ENCODE results near the gene LIMCH1.
"Not testable (repeated sequence)": the region's sequence is repeated elsewhere in the genome, so short reads cannot be mapped to it uniquely, and the experiment has no call there.

The LIMCH1 gene

GRCh38 chr4:41622787-41623186 is 84.8 kb downstream of the LIMCH1 start:
- H3K9me3 Mint-ChIP-seq, result peaks cover 3% of the 10 kb centered on the region
- no peaks in the 10 kb centered on the region for H3K27me3 Mint-ChIP-seq
- H3K27ac Mint-ChIP-seq, result no peak overlapping the region
- no peaks in the 10 kb centered on the region for H3K4me1 Mint-ChIP-seq (ENCODE audit: low read depth)
- no peak overlapping the region for H3K4me3 Mint-ChIP-seq
- H3K36me3 Mint-ChIP-seq (ENCODE audit: low read depth), result no peaks in the 10 kb centered on the region

GRCh38 chr4:41624765-41625164 is 86.8 kb downstream of the LIMCH1 start:
- H3K27me3 Mint-ChIP-seq, result no peaks in the 10 kb centered on the region
- H3K9me3 Mint-ChIP-seq, result no peaks in the 10 kb centered on the region
- no peaks in the 10 kb centered on the region for H3K36me3 Mint-ChIP-seq (ENCODE audit: low read depth)
- no peak overlapping the region for H3K27ac Mint-ChIP-seq
- H3K4me1 Mint-ChIP-seq (ENCODE audit: low read depth), result no peaks in the 10 kb centered on the region
- no peak overlapping the region for H3K4me3 Mint-ChIP-seq

- no peaks in the 10 kb centered on the region for H3K9me3 Mint-ChIP-seq
- no peaks in the 10 kb centered on the region for H3K36me3 Mint-ChIP-seq (ENCODE audit: low read depth)
- no peak overlapping the region for H3K4me3 Mint-ChIP-seq
- H3K4me1 Mint-ChIP-seq (ENCODE audit: low read depth), result no peaks in the 10 kb centered on the region
- no peaks in the 10 kb centered on the region for H3K27me3 Mint-ChIP-seq
- no peak overlapping the region for H3K27ac Mint-ChIP-seq
Observed at GRCh38 chr4:41625531-41625930, 87.6 kb downstream of the LIMCH1 start.

- Mint-ChIP-seq H3K9me3 (no peaks in the 10 kb centered on the region), H3K27me3 (no peaks in the 10 kb centered on the region), H3K36me3 (ENCODE audit: low read depth) (no peaks in the 10 kb centered on the region), H3K4me3 (no peak overlapping the region), H3K27ac (no peak overlapping the region), H3K4me1 (ENCODE audit: low read depth) (no peaks in the 10 kb centered on the region)
Observed at GRCh38 chr4:41628936-41629335, 91.0 kb downstream of the LIMCH1 start.

GRCh38 chr4:41631523-41631922 is 93.6 kb downstream of the LIMCH1 start:
- no peaks in the 10 kb centered on the region for H3K36me3 Mint-ChIP-seq (ENCODE audit: low read depth)
- no peak overlapping the region for H3K27ac Mint-ChIP-seq
- no peaks in the 10 kb centered on the region for H3K4me1 Mint-ChIP-seq (ENCODE audit: low read depth)
- no peak overlapping the region for H3K4me3 Mint-ChIP-seq
- no peaks in the 10 kb centered on the region for H3K9me3 Mint-ChIP-seq
- H3K27me3 Mint-ChIP-seq, result no peaks in the 10 kb centered on the region

- Mint-ChIP-seq H3K36me3 (ENCODE audit: low read depth) (no peaks in the 10 kb centered on the region), H3K4me1 (ENCODE audit: low read depth) (no peaks in the 10 kb centered on the region), H3K27me3 (peaks cover 2% of the 10 kb centered on the region), H3K27ac (no peak overlapping the region), H3K4me3 (no peak overlapping the region), H3K9me3 (no peaks in the 10 kb centered on the region)
Observed at GRCh38 chr4:41632481-41633073, 94.6 kb downstream of the LIMCH1 start.

- H3K36me3 Mint-ChIP-seq (ENCODE audit: low read depth), result no peaks in the 10 kb centered on the region
- H3K4me3 Mint-ChIP-seq, result no peak overlapping the region
- H3K4me1 Mint-ChIP-seq (ENCODE audit: low read depth), result no peaks in the 10 kb centered on the region
- H3K27ac Mint-ChIP-seq, result no peak overlapping the region
- H3K27me3 Mint-ChIP-seq, result peaks cover 5% of the 10 kb centered on the region
- H3K9me3 Mint-ChIP-seq, result no peaks in the 10 kb centered on the region
Observed at GRCh38 chr4:41633321-41633720, 95.4 kb downstream of the LIMCH1 start.

GRCh38 chr4:41635441-41635840 is 97.5 kb downstream of the LIMCH1 start:
- Mint-ChIP-seq H3K36me3 (ENCODE audit: low read depth) (no peaks in the 10 kb centered on the region), H3K27me3 (peaks cover 5% of the 10 kb centered on the region), H3K4me1 (ENCODE audit: low read depth) (no peaks in the 10 kb centered on the region), H3K27ac (no peak overlapping the region), H3K9me3 (no peaks in the 10 kb centered on the region), H3K4me3 (no peak overlapping the region)

- Mint-ChIP-seq H3K36me3 (ENCODE audit: low read depth) (no peaks in the 10 kb centered on the region), H3K27ac (no peak overlapping the region), H3K4me3 (no peak overlapping the region), H3K4me1 (ENCODE audit: low read depth) (no peaks in the 10 kb centered on the region), H3K9me3 (no peaks in the 10 kb centered on the region), H3K27me3 (peaks cover 15% of the 10 kb centered on the region)
Observed at GRCh38 chr4:41638203-41638602, 100.2 kb downstream of the LIMCH1 start.

- Mint-ChIP-seq H3K27ac (no peak overlapping the region), H3K36me3 (ENCODE audit: low read depth) (no peaks in the 10 kb centered on the region), H3K27me3 (peaks cover 16% of the 10 kb centered on the region), H3K9me3 (no peaks in the 10 kb centered on the region), H3K4me1 (ENCODE audit: low read depth) (no peaks in the 10 kb centered on the region), H3K4me3 (no peak overlapping the region)
Observed at GRCh38 chr4:41638866-41639265, 100.9 kb downstream of the LIMCH1 start.

GRCh38 chr4:41639291-41639690 is 101.3 kb downstream of the LIMCH1 start:
- H3K9me3 Mint-ChIP-seq, result no peaks in the 10 kb centered on the region
- H3K4me1 Mint-ChIP-seq (ENCODE audit: low read depth), result no peaks in the 10 kb centered on the region
- no peaks in the 10 kb centered on the region for H3K36me3 Mint-ChIP-seq (ENCODE audit: low read depth)
- peaks cover 19% of the 10 kb centered on the region for H3K27me3 Mint-ChIP-seq
- H3K27ac Mint-ChIP-seq, result no peak overlapping the region
- no peak overlapping the region for H3K4me3 Mint-ChIP-seq

GRCh38 chr4:41640906-41641305 is 102.9 kb downstream of the LIMCH1 start:
- H3K36me3 Mint-ChIP-seq (ENCODE audit: low read depth), result no peaks in the 10 kb centered on the region
- H3K9me3 Mint-ChIP-seq, result no peaks in the 10 kb centered on the region
- no peak overlapping the region for H3K4me3 Mint-ChIP-seq
- H3K27me3 Mint-ChIP-seq, result peaks cover 33% of the 10 kb centered on the region
- no peaks in the 10 kb centered on the region for H3K4me1 Mint-ChIP-seq (ENCODE audit: low read depth)
- no peak overlapping the region for H3K27ac Mint-ChIP-seq

- H3K9me3 Mint-ChIP-seq, H3K27ac Mint-ChIP-seq: not testable (repeated sequence)
- H3K27me3 Mint-ChIP-seq, result peaks cover 36% of the 10 kb centered on the region
Observed at GRCh38 chr4:41642746-41643145, 104.8 kb downstream of the LIMCH1 start.

GRCh38 chr4:41643331-41643730 is 105.4 kb downstream of the LIMCH1 start:
- Mint-ChIP-seq H3K4me3 (no peak overlapping the region), H3K4me1 (ENCODE audit: low read depth) (peaks cover 3% of the 10 kb centered on the region), H3K36me3 (ENCODE audit: low read depth) (no peaks in the 10 kb centered on the region), H3K9me3 (no peaks in the 10 kb centered on the region), H3K27ac (no peak overlapping the region), H3K27me3 (peaks cover 34% of the 10 kb centered on the region)

More at GRCh38 chr4:41642746-41643145, 104.8 kb downstream of the LIMCH1 start:
- not testable (repeated sequence) for H3K4me1 Mint-ChIP-seq (ENCODE audit: low read depth); H3K4me3 Mint-ChIP-seq; H3K36me3 Mint-ChIP-seq (ENCODE audit: low read depth)

GRCh38 chr4:41644288-41644914 is 106.4 kb downstream of the LIMCH1 start:
- no peak overlapping the region for H3K4me3 Mint-ChIP-seq
- H3K36me3 Mint-ChIP-seq (ENCODE audit: low read depth), result no peaks in the 10 kb centered on the region
- peaks cover 3% of the 10 kb centered on the region for H3K4me1 Mint-ChIP-seq (ENCODE audit: low read depth)
- no peaks in the 10 kb centered on the region for H3K9me3 Mint-ChIP-seq
- H3K27ac Mint-ChIP-seq, result no peak overlapping the region
- H3K27me3 Mint-ChIP-seq, result peaks cover 34% of the 10 kb centered on the region

- Mint-ChIP-seq H3K27me3 (peaks cover 34% of the 10 kb centered on the region), H3K27ac (no peak overlapping the region), H3K4me3 (no peak overlapping the region), H3K4me1 (ENCODE audit: low read depth) (peaks cover 3% of the 10 kb centered on the region), H3K9me3 (no peaks in the 10 kb centered on the region), H3K36me3 (ENCODE audit: low read depth) (no peaks in the 10 kb centered on the region)
Observed at GRCh38 chr4:41644915-41645295, 106.9 kb downstream of the LIMCH1 start.

Data from stimulated activated naive CD8-positive, alpha-beta T cell treated with anti-CD3 and anti-CD28 coated beads, Interleukin-15, Interleukin-2, amounts not matched to agents 100 ng/mL and 50 ng/mL, for 24 hours (primary cell).